Measurements from ENCODE around the gene UBE2Q1. TPM values are rescaled to one million over a fixed set of nuclear protein-coding genes. Genes with fewer than 3 reads are reported as not detected.

UBE2Q1 gene
- total and polyA plus RNA-seq, 10 donors = 25.8 to 119 (median 67.8) TPM

DNA sequence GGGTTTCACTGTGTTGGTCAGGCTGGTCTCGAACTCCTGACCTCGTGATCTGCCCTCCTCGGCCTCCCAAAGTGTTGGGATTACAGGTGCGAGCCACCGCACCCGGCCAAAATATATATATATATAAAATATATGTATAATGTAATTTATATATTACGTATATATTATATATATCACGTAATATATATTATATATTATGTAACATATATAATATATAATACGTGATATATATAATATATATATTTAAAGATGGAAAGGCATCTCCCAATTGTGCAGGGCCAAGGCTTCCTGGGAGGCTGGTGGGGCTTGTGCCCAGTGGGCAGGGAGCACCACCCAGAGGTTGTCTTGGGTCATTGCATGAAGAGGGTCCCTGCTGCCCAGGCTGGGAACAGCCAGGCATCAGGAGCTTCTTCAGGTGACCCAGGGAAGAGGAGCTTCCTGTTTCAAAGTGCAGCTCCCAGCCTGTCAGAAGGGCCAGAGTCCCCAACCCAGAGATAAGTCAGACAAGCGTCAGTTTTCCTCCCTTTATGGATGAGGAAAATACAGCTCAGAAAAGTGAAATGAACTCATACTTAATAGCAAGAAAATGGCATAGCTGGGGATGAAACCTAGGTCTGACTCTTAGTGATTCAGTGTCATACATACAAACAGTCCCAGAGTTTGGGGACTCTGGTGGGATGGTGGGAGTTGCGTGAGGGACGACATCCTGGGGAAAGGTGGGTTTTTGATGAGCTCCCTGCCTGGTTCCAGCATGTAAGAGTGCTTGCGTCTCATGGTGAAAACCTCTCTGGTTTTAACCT, 12.0 kb downstream of the UBE2Q1 start:
- Histone ChIP-seq H3K27me3 (replicated peaks in 1 of 7) (no peaks in the 10 kb centered on the region), H3K27ac (no peak overlapping the region), H3K4me3 (no peak overlapping the region), H3K36me3 (peaks cover 4 to 35% (median 31%) of the 10 kb centered on the region in 6 donors), H3K4me1 (peaks cover 0 to 34% (median 11%) of the 10 kb centered on the region in 6 donors), H3K9me3 (no peaks in the 10 kb centered on the region)
- WGBS, 5 donors = 80 to 86% (median 84%) methylated on average over 13 of the region's 13 CpGs
- DNase-seq = no peak
- intact Hi-C loops (cut with DNase I; ENCODE audit: low total_unique reads) = loop anchor here (5.0 kb wide), 1 partner anchor 64 kb away; no protein-coding TSS in a partner anchor
- peak in 2 of 3 donors; percentile 34 to 52 for TF ChIP-seq POLR2AphosphoS5 (IDR thresholded peaks at IDR 0.05)
- TF ChIP-seq, protein P1, sequence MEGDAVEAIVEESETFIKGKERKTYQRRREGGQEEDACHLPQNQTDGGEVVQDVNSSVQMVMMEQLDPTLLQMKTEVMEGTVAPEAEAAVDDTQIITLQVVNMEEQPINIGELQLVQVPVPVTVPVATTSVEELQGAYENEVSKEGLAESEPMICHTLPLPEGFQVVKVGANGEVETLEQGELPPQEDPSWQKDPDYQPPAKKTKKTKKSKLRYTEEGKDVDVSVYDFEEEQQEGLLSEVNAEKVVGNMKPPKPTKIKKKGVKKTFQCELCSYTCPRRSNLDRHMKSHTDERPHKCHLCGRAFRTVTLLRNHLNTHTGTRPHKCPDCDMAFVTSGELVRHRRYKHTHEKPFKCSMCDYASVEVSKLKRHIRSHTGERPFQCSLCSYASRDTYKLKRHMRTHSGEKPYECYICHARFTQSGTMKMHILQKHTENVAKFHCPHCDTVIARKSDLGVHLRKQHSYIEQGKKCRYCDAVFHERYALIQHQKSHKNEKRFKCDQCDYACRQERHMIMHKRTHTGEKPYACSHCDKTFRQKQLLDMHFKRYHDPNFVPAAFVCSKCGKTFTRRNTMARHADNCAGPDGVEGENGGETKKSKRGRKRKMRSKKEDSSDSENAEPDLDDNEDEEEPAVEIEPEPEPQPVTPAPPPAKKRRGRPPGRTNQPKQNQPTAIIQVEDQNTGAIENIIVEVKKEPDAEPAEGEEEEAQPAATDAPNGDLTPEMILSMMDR (IDR thresholded peaks at IDR 0.05 in 8 of 11, conservative IDR thresholded peaks at IDR 0.05 in 3 of 11) = peak; percentile 49 to 87 (median 80)
- TF ChIP-seq POLR2A (IDR thresholded peaks at IDR 0.05) = no peak

DNA sequence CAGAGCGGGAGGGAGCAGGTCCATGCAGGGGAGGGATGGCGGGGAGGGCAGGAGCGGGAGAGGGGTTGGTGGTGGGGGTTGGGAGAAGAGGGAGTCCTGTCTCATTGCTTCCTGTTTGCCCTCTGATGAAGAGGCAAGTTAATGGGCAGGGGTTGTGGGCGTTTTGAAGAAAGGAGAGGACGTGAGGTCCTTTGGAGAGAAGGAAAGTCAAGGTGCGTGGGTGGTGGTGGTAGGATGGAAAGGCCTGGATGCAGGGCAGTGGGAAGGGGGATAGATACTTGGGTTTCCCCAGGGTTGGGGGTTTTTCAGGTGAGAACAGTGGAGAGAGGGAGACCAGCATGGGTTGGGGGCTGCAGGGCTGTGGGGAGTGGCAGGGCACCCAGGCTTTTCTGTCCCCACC, 17.2 kb downstream of the UBE2Q1 start:
- 68 to 80% (median 69%) methylated on average over 6 of the region's 6 CpGs for WGBS, 5 donors
- intact Hi-C loops (cut with DNase I; ENCODE audit: low total_unique reads) = no loop called here
- no peaks in the 10 kb centered on the region for H3K36me3 ChIP-seq
- H3K4me3 ChIP-seq = no peak overlapping the region
- no peaks in the 10 kb centered on the region for H3K4me1 ChIP-seq
- H3K9me3 ChIP-seq = no peaks in the 10 kb centered on the region
- no peaks in the 10 kb centered on the region for H3K27me3 ChIP-seq (replicated peaks in 1 of 7)
- DNase-seq = peak; percentile 43
- TF ChIP-seq, protein P1 (IDR thresholded peaks at IDR 0.05 in 8 of 11, conservative IDR thresholded peaks at IDR 0.05 in 3 of 11) = no peak
- TF ChIP-seq POLR2AphosphoS5 (IDR thresholded peaks at IDR 0.05) = no peak
- no peak for TF ChIP-seq POLR2A (IDR thresholded peaks at IDR 0.05)
- no peak overlapping the region for H3K27ac ChIP-seq

DNA sequence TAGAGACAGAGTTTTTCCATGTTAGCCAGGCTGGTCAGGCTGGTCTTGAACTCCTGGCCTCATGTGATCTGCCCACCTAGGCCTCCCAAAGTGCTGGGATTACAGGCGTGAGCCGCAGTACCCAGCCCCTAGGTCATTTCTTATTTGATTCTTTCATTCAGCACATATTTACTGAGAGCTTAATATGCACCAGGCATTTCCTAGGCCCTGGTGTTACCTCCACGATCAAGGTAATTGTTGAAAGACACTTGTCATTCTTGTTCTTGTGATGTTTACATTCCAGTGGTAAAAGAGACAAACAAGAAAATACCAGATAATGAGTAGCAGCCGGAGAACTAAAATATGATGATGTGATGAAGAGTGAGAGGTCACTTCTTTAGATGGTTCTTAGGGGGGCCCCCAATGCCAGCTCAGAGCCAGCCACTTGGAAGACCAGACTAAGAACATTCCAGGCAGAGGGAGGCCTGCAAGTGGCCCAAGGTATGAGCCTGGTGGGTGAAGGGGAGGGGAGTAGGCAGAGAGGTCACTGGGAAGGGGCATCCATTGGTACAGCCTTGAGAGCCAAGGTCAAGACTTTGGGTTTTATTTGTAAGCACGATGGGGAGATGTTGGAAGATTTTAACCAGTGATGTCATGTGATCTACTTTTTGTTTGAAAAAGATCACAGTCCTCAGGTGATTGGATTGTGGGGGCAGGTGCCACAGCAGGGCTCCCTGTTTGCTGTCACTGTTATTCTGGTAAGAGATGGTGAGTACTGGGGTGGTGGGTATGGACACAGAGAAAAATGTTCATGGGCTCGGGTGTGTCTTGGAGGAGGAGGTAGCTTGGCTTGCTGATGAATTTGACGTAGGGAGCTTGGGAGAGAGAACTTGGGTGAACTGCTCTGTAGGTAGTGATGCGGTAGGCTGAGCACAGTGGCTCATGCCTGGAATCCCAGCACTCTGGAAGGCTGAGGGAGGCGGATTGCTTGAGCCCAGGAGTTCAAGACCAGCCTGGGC, 18.7 kb downstream of the UBE2Q1 start:
- H3K27me3 ChIP-seq (replicated peaks in 1 of 7) = no peaks in the 10 kb centered on the region
- 85 to 96% (median 91%) methylated on average over 9 of the region's 9 CpGs for WGBS, 5 donors
- H3K4me1 ChIP-seq = no peaks in the 10 kb centered on the region
- no peak overlapping the region for H3K27ac ChIP-seq
- no peak overlapping the region for H3K4me3 ChIP-seq
- TF ChIP-seq POLR2A (IDR thresholded peaks at IDR 0.05) (no peak), POLR2AphosphoS5 (IDR thresholded peaks at IDR 0.05) (no peak)
- TF ChIP-seq, protein P1 (IDR thresholded peaks at IDR 0.05 in 8 of 11, conservative IDR thresholded peaks at IDR 0.05 in 3 of 11) = no peak
- no peak for DNase-seq
- intact Hi-C loops (cut with DNase I; ENCODE audit: low total_unique reads) = no loop called here
- H3K9me3 ChIP-seq = no peaks in the 10 kb centered on the region
- no peaks in the 10 kb centered on the region for H3K36me3 ChIP-seq
